ENCODE results near the gene CD48.

Gene CD48

GRCh38 chr1:160680399-160680798 lies 31.2 kb downstream of the CD48 start:
- DNase-seq (ENCODE audit: low read depth) = no peak

GRCh38 chr1:160679893-160680292 lies 31.7 kb downstream of the CD48 start:
- no peak for DNase-seq (ENCODE audit: low read depth)
- H3K4me3 ChIP-seq (ENCODE audit: low read depth, low read length) = no peak overlapping the region
- no peak for TF ChIP-seq CTCF (IDR thresholded peaks at IDR 0.05; ENCODE audit: low read depth, low read length, missing control alignments)

More at GRCh38 chr1:160680399-160680798, 31.2 kb downstream of the CD48 start:
- H3K4me3 ChIP-seq (ENCODE audit: low read depth, low read length) = no peak overlapping the region
- peak; percentile 2 for TF ChIP-seq CTCF (IDR thresholded peaks at IDR 0.05; ENCODE audit: low read depth, low read length, missing control alignments)

GRCh38 chr1:160676869-160677597 lies 34.6 kb downstream of the CD48 start:
- no peak for TF ChIP-seq CTCF (IDR thresholded peaks at IDR 0.05; ENCODE audit: low read depth, low read length, missing control alignments)

GRCh38 chr1:160675641-160676410 lies 35.8 kb downstream of the CD48 start:
- no peak overlapping the region for H3K4me3 ChIP-seq (ENCODE audit: low read depth, low read length)
- peak; percentile 73 for DNase-seq (ENCODE audit: low read depth)

More at GRCh38 chr1:160676869-160677597, 34.6 kb downstream of the CD48 start:
- no peak for DNase-seq (ENCODE audit: low read depth)
- no peak overlapping the region for H3K4me3 ChIP-seq (ENCODE audit: low read depth, low read length)

GRCh38 chr1:160674415-160674814 lies 37.2 kb downstream of the CD48 start:
- no peak overlapping the region for H3K4me3 ChIP-seq (ENCODE audit: low read depth, low read length)
- TF ChIP-seq CTCF (IDR thresholded peaks at IDR 0.05; ENCODE audit: low read depth, low read length, missing control alignments) = no peak
- no peak for DNase-seq (ENCODE audit: low read depth)

More at GRCh38 chr1:160675641-160676410, 35.8 kb downstream of the CD48 start:
- TF ChIP-seq CTCF (IDR thresholded peaks at IDR 0.05; ENCODE audit: low read depth, low read length, missing control alignments) = peak; percentile 89

- TF ChIP-seq CTCF (IDR thresholded peaks at IDR 0.05; ENCODE audit: low read depth, low read length, missing control alignments) = no peak
- H3K4me3 ChIP-seq (ENCODE audit: low read depth, low read length) = peak overlapping the region; percentile 3; the same call in 1 of the 2 replicates
- no peak for DNase-seq (ENCODE audit: low read depth)
These were observed 38.6 kb downstream of the CD48 start for GRCh38 chr1:160672789-160673695.

All from GM12864 (cell line).